K562 (cell line): ENCODE data around the gene STK11. TPM values are rescaled to one million over a fixed set of nuclear protein-coding genes. Genes with fewer than 3 reads are reported as not detected.

Experiments used
- AFF4 ChIP-seq: sonication (generic); formaldehyde crosslinking; IDR thresholded peaks from 2 replicates; pipeline ENCODE4 v1.8.0; 2023; ENCODE audit warnings: mild to moderate bottlenecking, missing genetic modification reagents
- HMBOX1 ChIP-seq: sonication (generic); IDR thresholded peaks from 2 replicates; pipeline ENCODE4 v1.6.1; 2016
- NBN ChIP-seq: fragments of 450-650 bp; IDR thresholded peaks from 2 replicates; pipeline ENCODE4 v1.6.1; 2016; ENCODE audit warnings: low read depth, mild to moderate bottlenecking
- POLR2H ChIP-seq: IDR thresholded peaks from 2 replicates; pipeline ENCODE4 v1.6.1; 2016; ENCODE audit warnings: missing genetic modification characterization, low read depth, mild to moderate bottlenecking, control low read depth, missing compliant biosample characterization, moderate library complexity
- RBM17 ChIP-seq: fragments of 200-400 bp; formaldehyde crosslinking; IDR thresholded peaks from 2 replicates; pipeline ENCODE4 v1.6.1; 2017; ENCODE audit warnings: low read depth, mild to moderate bottlenecking, low read length, borderline replicate concordance
- SRSF3 ChIP-seq: fragments of 200-400 bp; formaldehyde crosslinking; IDR thresholded peaks from 2 replicates; pipeline ENCODE4 v1.6.1; 2016; ENCODE audit warnings: mild to moderate bottlenecking, low read length, moderate library complexity; ENCODE audit not compliant: insufficient read depth
- ZNF407 ChIP-seq: fragments of 450-650 bp; IDR thresholded peaks from 2 replicates; pipeline ENCODE4 v1.6.1; 2016; ENCODE audit warnings: low read depth
- ZNF511 ChIP-seq: sonication (generic); formaldehyde crosslinking; IDR thresholded peaks from 2 replicates; pipeline ENCODE4 v1.8.0; 2022; ENCODE audit warnings: mild to moderate bottlenecking, missing genetic modification reagents
- polyA plus RNA-seq, 8 experiments: library from polyadenylated mRNA; depleted of rRNA in 4 of 8; stranded (reverse) in 5 of 8; unstranded in 3 of 8; fragments of >200 nt; fragmentation: Nextera tagmentation in 2 of 8; fragmentation: Illumina TruSeq in 1 of 8; extraction: Ambion mirVana in 2 of 8; extraction: Trizol in 1 of 8; gene quantifications; 2 replicates each; pipeline versions ENCODE4 v1.2.1 to v1.2.3, GENCODE V29; 2011 to 2014; ENCODE audit warnings: inconsistent platforms in 1 of 8, missing spikeins in 1 of 8
- total RNA-seq, 7 experiments: library from RNA; depleted of rRNA in 6 of 7; stranded (reverse); fragments of >200 nt in 6 of 7; fragmentation: Illumina TruSeq in 2 of 7; extraction: Trizol in 2 of 7; gene quantifications; 2 replicates each; pipeline versions ENCODE4 v1.2.1 to v1.2.3, GENCODE V29; 2011 to 2021; ENCODE audit warnings: low replicate concordance in 1 of 7

Gene STK11
- total and polyA plus RNA-seq, 9 of the 15 experiments (the other 6 are each of a cell fraction or from before 2014, with no cell fraction given): 0.15 to 96.5 (median 31.7) TPM

GRCh38 chr19:1239796-1240737 is 34.5 kb downstream of the STK11 start (continued):
- TF ChIP-seq ZNF407: no peak
- no peak; the same call in 1 of the 2 replicates for TF ChIP-seq ZNF511 (CRISPR knock-in tag)
- no peak for TF ChIP-seq SRSF3
- no peak for TF ChIP-seq RBM17
- no peak; the same call in 1 of the 2 replicates for TF ChIP-seq NBN
- no peak for TF ChIP-seq HMBOX1
- no peak for TF ChIP-seq AFF4
- TF ChIP-seq POLR2H: no peak
